GM18508 (cell line): ENCODE measurements around the gene FKBP11.
"Not testable (repeated sequence)": the region's sequence is repeated elsewhere in the genome, so short reads cannot be mapped to it uniquely, and the experiment has no call there.

Experiments used
- ATAC-seq: cut with Tn5 transposase; IDR thresholded peaks from one replicate; pipeline ENCODE4 v1.9.1; 2021; ENCODE audit warnings: moderate number of reproducible peaks; ENCODE audit not compliant: insufficient read depth, unreplicated experiment

The FKBP11 gene

GRCh38 chr12:48917857-48918537 lies 7.3 kb downstream of the FKBP11 start:
- no peak for ATAC-seq

GRCh38 chr12:48910196-48910595 lies 15.1 kb downstream of the FKBP11 start:
- no peak for ATAC-seq

GRCh38 chr12:48909698-48910097 lies 15.6 kb downstream of the FKBP11 start:
- ATAC-seq, result not testable (repeated sequence)

- no peak for ATAC-seq
Measured at GRCh38 chr12:48907245-48907644, 18.0 kb downstream of the FKBP11 start.

- ATAC-seq, result no peak
Measured at GRCh38 chr12:48903982-48904411, 21.3 kb downstream of the FKBP11 start.

- ATAC-seq, result no peak
Measured at GRCh38 chr12:48903363-48903981, 21.8 kb downstream of the FKBP11 start.

GRCh38 chr12:48901278-48901677 lies 24.0 kb downstream of the FKBP11 start:
- ATAC-seq, result no peak

GRCh38 chr12:48899651-48900050 lies 25.6 kb downstream of the FKBP11 start:
- ATAC-seq, result no peak

- no peak for ATAC-seq
Measured at GRCh38 chr12:48894271-48894670, 31.0 kb downstream of the FKBP11 start.

- ATAC-seq, result no peak
Measured at GRCh38 chr12:48890657-48891418, 34.5 kb downstream of the FKBP11 start.

GRCh38 chr12:48889679-48890078 lies 35.6 kb downstream of the FKBP11 start:
- no peak for ATAC-seq

- ATAC-seq, result no peak
Measured at GRCh38 chr12:48883305-48884161, 41.8 kb downstream of the FKBP11 start.

- no peak for ATAC-seq
Measured at GRCh38 chr12:48882972-48883304, 42.4 kb downstream of the FKBP11 start.

GRCh38 chr12:48882315-48882687 lies 43.0 kb downstream of the FKBP11 start:
- no peak for ATAC-seq

GRCh38 chr12:48881686-48882314 lies 43.5 kb downstream of the FKBP11 start:
- no peak for ATAC-seq

GRCh38 chr12:48880647-48881046 lies 44.6 kb downstream of the FKBP11 start:
- ATAC-seq, result no peak

GRCh38 chr12:48878548-48878947 lies 46.7 kb downstream of the FKBP11 start:
- no peak for ATAC-seq

GRCh38 chr12:48875944-48876515 lies 49.3 kb downstream of the FKBP11 start:
- no peak for ATAC-seq

- not testable (repeated sequence) for ATAC-seq
Measured at GRCh38 chr12:48873534-48873933, 51.8 kb downstream of the FKBP11 start.

GRCh38 chr12:48873096-48873495 lies 52.2 kb downstream of the FKBP11 start:
- ATAC-seq, result no peak
